Activated CD4-positive, alpha-beta T cell treated with anti-CD3 and anti-CD28 coated beads, Interleukin-2, amount 10 ng/mL, durations not matched to agents 7 days and 5 days (primary cell): ENCODE measurements around the gene TMC2. TPM values are rescaled to one million over a fixed set of nuclear protein-coding genes. Genes with fewer than 3 reads are reported as not detected.
"Not testable (repeated sequence)": the region's sequence is repeated elsewhere in the genome, so short reads cannot be mapped to it uniquely, and the experiment has no call there.

Experiments used
- CTCF ChIA-PET: fragments of 350-600 bp; sonication (Branson Sonifier 250); formaldehyde crosslinking; loops from one replicate; lab custom pipeline; 2021; ENCODE audit warnings: antibody characterized with exemption; lab: Charles Lee
- POLR2A ChIA-PET: fragments of 350-600 bp; sonication (Branson Sonifier 250); formaldehyde crosslinking; loops from one replicate; lab custom pipeline; 2021; ENCODE audit warnings: antibody characterized with exemption; lab: Charles Lee
- DNase-seq: peaks from one replicate; pipeline ENCODE4 v3.0.0-alpha.2; 2020
- H3K27ac Mint-ChIP-seq: one replicate; pipeline ENCODE4 v1.8.0; 2021; ENCODE audit warnings: mild to moderate bottlenecking, moderate library complexity, mixed read lengths
- H3K27me3 Mint-ChIP-seq: one replicate; pipeline ENCODE4 v1.8.0; 2021; ENCODE audit warnings: mixed read lengths
- H3K36me3 Mint-ChIP-seq: one replicate; pipeline ENCODE4 v1.8.0; 2021; ENCODE audit warnings: low read depth, mixed read lengths
- H3K4me1 Mint-ChIP-seq: one replicate; pipeline ENCODE4 v1.8.0; 2021; ENCODE audit warnings: mixed read lengths
- H3K4me3 Mint-ChIP-seq: one replicate; pipeline ENCODE4 v1.8.0; 2021; ENCODE audit warnings: mild to moderate bottlenecking, moderate library complexity, mixed read lengths
- H3K9me3 Mint-ChIP-seq: one replicate; pipeline ENCODE4 v1.8.0; 2021; ENCODE audit warnings: mixed read lengths
- total RNA-seq, 2 experiments: library from RNA; stranded (reverse); gene quantifications; one replicate each; pipeline ENCODE4 v1.2.3, GENCODE V29; 2021

TMC2 gene
- total RNA-seq: not detected

- no peak within 1 kb of the TSS for H3K4me3 Mint-ChIP-seq
- H3K4me1 Mint-ChIP-seq: no peaks in the 10 kb centered on the region
- no peak within 1 kb of the TSS for H3K27ac Mint-ChIP-seq
- H3K36me3 Mint-ChIP-seq: no peaks in the 10 kb centered on the region
- CTCF ChIA-PET: no interaction called here
- no peaks in the 10 kb centered on the region for H3K9me3 Mint-ChIP-seq
- DNase-seq: no peak
- POLR2A ChIA-PET: no interaction called here
- peaks cover 19% of the 10 kb centered on the region for H3K27me3 Mint-ChIP-seq
Observed at GRCh38 chr20:2536560-2536986, at the start of gene TMC2. Gene TMC2 (plus strand): TSS chr20:2536573. CDS start chr20:2536622, 49 bp downstream.

GRCh38 chr20:2502808-2503384, 33.5 kb upstream of the TMC2 start:
- H3K27me3 Mint-ChIP-seq, CTCF ChIA-PET, H3K4me3 Mint-ChIP-seq, H3K9me3 Mint-ChIP-seq, POLR2A ChIA-PET, H3K27ac Mint-ChIP-seq, DNase-seq: not testable (repeated sequence)
- H3K36me3 Mint-ChIP-seq: peaks cover 14% of the 10 kb centered on the region
- H3K4me1 Mint-ChIP-seq: peaks cover 12% of the 10 kb centered on the region

GRCh38 chr20:2504803-2505202, 31.6 kb upstream of the TMC2 start:
- CTCF ChIA-PET, POLR2A ChIA-PET: not testable (repeated sequence)

GRCh38 chr20:2506426-2506825, 29.9 kb upstream of the TMC2 start:
- H3K27me3 Mint-ChIP-seq, POLR2A ChIA-PET, H3K27ac Mint-ChIP-seq: not testable (repeated sequence)

More at GRCh38 chr20:2504803-2505202, 31.6 kb upstream of the TMC2 start:
- H3K4me1 Mint-ChIP-seq: peaks cover 24% of the 10 kb centered on the region
- H3K27ac Mint-ChIP-seq, H3K27me3 Mint-ChIP-seq, DNase-seq, H3K36me3 Mint-ChIP-seq, H3K4me3 Mint-ChIP-seq, H3K9me3 Mint-ChIP-seq: not testable (repeated sequence)

GRCh38 chr20:2507464-2507863, 28.9 kb upstream of the TMC2 start:
- Mint-ChIP-seq H3K27ac (peak overlapping the region; percentile 99), H3K9me3 (no peaks in the 10 kb centered on the region), H3K27me3 (peaks cover 16% of the 10 kb centered on the region), H3K4me3 (peak overlapping the region; percentile 99), H3K4me1 (peaks cover 25% of the 10 kb centered on the region), H3K36me3 (no peaks in the 10 kb centered on the region)
- CTCF ChIA-PET: interaction anchor here (0.6 to 3.7 kb wide), 7 partner anchors 14 to 1411 kb away, joined by 3 to 35 read pairs (median 3); no protein-coding TSS in a partner anchor
- POLR2A ChIA-PET: no interaction called here
- no peak for DNase-seq

More at GRCh38 chr20:2506426-2506825, 29.9 kb upstream of the TMC2 start:
- not testable (repeated sequence) for H3K9me3 Mint-ChIP-seq, H3K4me3 Mint-ChIP-seq, DNase-seq, H3K36me3 Mint-ChIP-seq
- CTCF ChIA-PET: interaction anchor here (1.7 kb wide), 1 partner anchor 18 kb away, joined by 8 read pairs; no protein-coding TSS in a partner anchor
- peaks cover 25% of the 10 kb centered on the region for H3K4me1 Mint-ChIP-seq

- H3K9me3 Mint-ChIP-seq: no peaks in the 10 kb centered on the region
- H3K27me3 Mint-ChIP-seq: peaks cover 18% of the 10 kb centered on the region
- CTCF ChIA-PET: interaction anchor here (0.7 to 3.7 kb wide), 5 partner anchors 13 to 1411 kb away, joined by 3 to 35 read pairs (median 3); no protein-coding TSS in a partner anchor
- no peak for DNase-seq
- peaks cover 22% of the 10 kb centered on the region for H3K4me1 Mint-ChIP-seq
- no peaks in the 10 kb centered on the region for H3K36me3 Mint-ChIP-seq
- H3K27ac Mint-ChIP-seq: peak overlapping the region; percentile 99
- peak overlapping the region; percentile 99 for H3K4me3 Mint-ChIP-seq
- POLR2A ChIA-PET: no interaction called here
Observed at GRCh38 chr20:2507875-2508630, 28.3 kb upstream of the TMC2 start.

GRCh38 chr20:2508631-2509467, 27.5 kb upstream of the TMC2 start, which contains the start of gene ZNF343:
Gene ZNF343 (minus strand): TSS chr20:2508915. CDS start chr20:2493895, 15,020 bp downstream.
- no peaks in the 10 kb centered on the region for H3K36me3 Mint-ChIP-seq

GRCh38 chr20:2509468-2509781, 26.9 kb upstream of the TMC2 start:
- peak overlapping the region; percentile 99 for H3K27ac Mint-ChIP-seq
- no peaks in the 10 kb centered on the region for H3K36me3 Mint-ChIP-seq
- CTCF ChIA-PET: interaction anchor here (1.8 to 3.7 kb wide), 2 partner anchors 12 to 15 kb away, joined by 9 to 35 read pairs; no protein-coding TSS in a partner anchor
- H3K4me1 Mint-ChIP-seq: peaks cover 21% of the 10 kb centered on the region
- H3K9me3 Mint-ChIP-seq: no peaks in the 10 kb centered on the region
- POLR2A ChIA-PET: interaction anchor here (0.7 to 1.0 kb wide), 2 partner anchors 39 to 546 kb away, joined by 3 read pairs; partner anchors contain the start of gene SNRPB
- H3K4me3 Mint-ChIP-seq: peak overlapping the region; percentile 99
- H3K27me3 Mint-ChIP-seq: peaks cover 30% of the 10 kb centered on the region
- no peak for DNase-seq

More at GRCh38 chr20:2508631-2509467, 27.5 kb upstream of the TMC2 start, which contains the start of gene ZNF343:
- no peaks in the 10 kb centered on the region for H3K9me3 Mint-ChIP-seq
- peak; percentile 86 for DNase-seq
- H3K4me1 Mint-ChIP-seq: peaks cover 21% of the 10 kb centered on the region
- H3K27ac Mint-ChIP-seq: peak within 1 kb of the TSS; percentile 99
- H3K27me3 Mint-ChIP-seq: peaks cover 25% of the 10 kb centered on the region
- peak within 1 kb of the TSS; percentile 99 for H3K4me3 Mint-ChIP-seq
- ChIA-PET CTCF (interaction anchor here (0.6 to 3.7 kb wide), 4 partner anchors 12 to 39 kb away, joined by 3 to 35 read pairs (median 6); no protein-coding TSS in a partner anchor), POLR2A (interaction anchor here (0.7 to 1.0 kb wide), 2 partner anchors 38 to 546 kb away, joined by 3 read pairs; partner anchors contain the start of gene SNRPB)

GRCh38 chr20:2509794-2510193, 26.6 kb upstream of the TMC2 start:
- H3K4me1 Mint-ChIP-seq: peaks cover 21% of the 10 kb centered on the region
- CTCF ChIA-PET: interaction anchor here (1.8 to 3.7 kb wide), 2 partner anchors 11 to 14 kb away, joined by 9 to 35 read pairs; no protein-coding TSS in a partner anchor
- no peak for DNase-seq
- peak overlapping the region; percentile 30 for H3K4me3 Mint-ChIP-seq
- POLR2A ChIA-PET: interaction anchor here (1.0 kb wide), 1 partner anchor 39 kb away, joined by 3 read pairs; the partner anchor contains the start of gene SNRPB
- no peak overlapping the region for H3K27ac Mint-ChIP-seq
- H3K27me3 Mint-ChIP-seq: peaks cover 31% of the 10 kb centered on the region
- no peaks in the 10 kb centered on the region for H3K36me3 Mint-ChIP-seq
- H3K9me3 Mint-ChIP-seq: no peaks in the 10 kb centered on the region

GRCh38 chr20:2515203-2515602, 21.2 kb upstream of the TMC2 start:
- no peak for DNase-seq
- H3K27me3 Mint-ChIP-seq: peaks cover 42% of the 10 kb centered on the region
- no peak overlapping the region for H3K27ac Mint-ChIP-seq
- H3K9me3 Mint-ChIP-seq: no peaks in the 10 kb centered on the region
- no peaks in the 10 kb centered on the region for H3K36me3 Mint-ChIP-seq
- ChIA-PET CTCF (interaction anchor here (2.3 kb wide), 1 partner anchor 9 kb away, joined by 19 read pairs; no protein-coding TSS in a partner anchor), POLR2A (no interaction called here)
- no peak overlapping the region for H3K4me3 Mint-ChIP-seq
- no peaks in the 10 kb centered on the region for H3K4me1 Mint-ChIP-seq

- Mint-ChIP-seq H3K4me3 (no peak overlapping the region), H3K4me1 (peaks cover 6% of the 10 kb centered on the region), H3K27me3 (peaks cover 35% of the 10 kb centered on the region), H3K27ac (no peak overlapping the region), H3K36me3 (no peaks in the 10 kb centered on the region), H3K9me3 (no peaks in the 10 kb centered on the region)
- POLR2A ChIA-PET: no interaction called here
- CTCF ChIA-PET: no interaction called here
- no peak for DNase-seq
Observed at GRCh38 chr20:2516399-2516798, 20.0 kb upstream of the TMC2 start.

- Mint-ChIP-seq H3K27ac (no peak overlapping the region), H3K36me3 (no peaks in the 10 kb centered on the region), H3K4me1 (peaks cover 14% of the 10 kb centered on the region), H3K27me3 (peaks cover 26% of the 10 kb centered on the region), H3K9me3 (no peaks in the 10 kb centered on the region), H3K4me3 (no peak overlapping the region)
- ChIA-PET POLR2A (no interaction called here), CTCF (no interaction called here)
- no peak for DNase-seq
Observed at GRCh38 chr20:2518096-2518495, 18.3 kb upstream of the TMC2 start.
